B cell (primary cell): ENCODE data around the gene NKAIN2. TPM values are rescaled to one million over a fixed set of nuclear protein-coding genes. Genes with fewer than 3 reads are reported as not detected.

ENCODE experiments used
- ATAC-seq: fragments of 200-7000 bp; cut with Tn5 transposase; one replicate; pipeline ENCODE4 v1.10.0; 2021; ENCODE audit warnings: low read depth, mild to moderate bottlenecking, moderate number of reproducible peaks, moderate library complexity
- CTCF ChIA-PET: fragments of 350-600 bp; sonication (Branson Sonifier 250); formaldehyde crosslinking; loops from one replicate; lab custom pipeline; 2021; ENCODE audit warnings: antibody characterized with exemption, inconsistent platforms; lab: Charles Lee
- POLR2A ChIA-PET: fragments of 350-600 bp; sonication (Branson Sonifier 250); formaldehyde crosslinking; loops from one replicate; lab custom pipeline; 2021; ENCODE audit warnings: antibody characterized with exemption; lab: Charles Lee
- DNase-seq: peaks from one replicate; pipeline ENCODE4 v3.0.0; 2013
- H2AFZ ChIP-seq: 2 replicates; pipeline ENCODE4 v1.6.1; 2012; ENCODE audit warnings: mild to moderate bottlenecking, low read depth, low read length; ENCODE audit not compliant: insufficient read depth, poor library complexity, severe bottlenecking
- H3K27ac ChIP-seq, 2 donors: 1 replicate in 1 of 2; 2 replicates in 1 of 2; pipeline ENCODE4 v1.5.1; 2012 to 2013; ENCODE audit warnings: low read length in 2 of 2, mild to moderate bottlenecking in 2 of 2, moderate library complexity in 1 of 2
- H3K27me3 ChIP-seq, 4 experiments: fragments of 200-600 bp in 1 of 4; sonication (generic) in 1 of 4; replicated peaks in 1 of 4; 1 replicate in 2 of 4; 2 replicates in 2 of 4; pipeline versions ENCODE4 v1.6.1 to v1.7.0; 2013 to 2016; ENCODE audit warnings: low read length in 3 of 4, mild to moderate bottlenecking in 2 of 4, mixed read lengths in 1 of 4, moderate library complexity in 1 of 4; ENCODE audit not compliant: insufficient read depth in 4 of 4, control insufficient read depth in 3 of 4; ENCODE audit errors: control extremely low read depth in 1 of 4
- H3K36me3 ChIP-seq, 2 experiments: replicated peaks in 1 of 2; 1 replicate in 1 of 2; 2 replicates in 1 of 2; pipeline versions ENCODE4 v1.6.1 to v1.7.1; 2013; ENCODE audit warnings: low read length in 1 of 2; ENCODE audit not compliant: insufficient read depth in 2 of 2, control insufficient read depth in 1 of 2; ENCODE audit errors: control extremely low read depth in 1 of 2, extremely low read depth in 1 of 2
- H3K4me1 ChIP-seq, 2 donors: fragments of 200-600 bp in 1 of 2; sonication (generic) in 1 of 2; 1 replicate in 1 of 2; 2 replicates in 1 of 2; pipeline versions ENCODE4 v1.5.1 to v1.6.1; 2013 to 2017; ENCODE audit warnings: low read length in 2 of 2; ENCODE audit not compliant: control insufficient read depth in 2 of 2, insufficient read depth in 2 of 2
- H3K4me2 ChIP-seq: replicated peaks from 2 replicates; pipeline ENCODE3; 2012; ENCODE audit warnings: mild to moderate bottlenecking, low read depth, low read length; ENCODE audit not compliant: poor library complexity, severe bottlenecking
- H3K4me3 ChIP-seq, 5 experiments: fragments of 200-600 bp in 1 of 5; sonication (generic) in 1 of 5; 1 replicate in 3 of 5; 2 replicates in 2 of 5; pipeline versions ENCODE4 v1.5.1 to v1.7.0; 2011 to 2016; ENCODE audit warnings: low read length in 4 of 5, mild to moderate bottlenecking in 4 of 5, low read depth in 2 of 5, control low read depth in 1 of 5, moderate library complexity in 1 of 5; ENCODE audit not compliant: insufficient read depth in 1 of 5; ENCODE audit errors: control extremely low read depth in 1 of 5, extremely low read depth in 1 of 5
- H3K79me2 ChIP-seq: fragments of 200-600 bp; sonication (generic); one replicate; pipeline ENCODE4 v1.6.0; 2016; ENCODE audit warnings: low read length; ENCODE audit not compliant: control insufficient read depth, insufficient read depth
- H3K9ac ChIP-seq: fragments of 200-600 bp; sonication (generic); 2 replicates; pipeline ENCODE4 v1.6.1; 2017; ENCODE audit warnings: mild to moderate bottlenecking, low read length, moderate library complexity
- H3K9me3 ChIP-seq, 3 donors: one replicate each; pipeline versions ENCODE4 v1.6.1 to v1.7.1; 2013; ENCODE audit warnings: low read length in 2 of 3; ENCODE audit not compliant: control insufficient read depth in 2 of 3, insufficient read depth in 1 of 3; ENCODE audit errors: control extremely low read depth in 1 of 3
- H4K20me1 ChIP-seq: 2 replicates; pipeline ENCODE4 v1.6.0; 2012; ENCODE audit warnings: mild to moderate bottlenecking, low read length; ENCODE audit not compliant: insufficient read depth, control insufficient read depth, poor library complexity, severe bottlenecking
- H3K27ac Mint-ChIP-seq: one replicate; pipeline ENCODE4 v1.8.0; 2021; ENCODE audit warnings: mixed read lengths
- H3K27me3 Mint-ChIP-seq: one replicate; pipeline ENCODE4 v1.8.0; 2021; ENCODE audit warnings: mixed read lengths
- H3K4me1 Mint-ChIP-seq: one replicate; pipeline ENCODE4 v1.8.0; 2021; ENCODE audit warnings: mixed read lengths
- H3K4me3 Mint-ChIP-seq: one replicate; pipeline ENCODE4 v1.8.0; 2021; ENCODE audit warnings: mixed read lengths
- H3K9me3 Mint-ChIP-seq: one replicate; pipeline ENCODE4 v1.8.0; 2022; ENCODE audit warnings: mixed read lengths; ENCODE audit not compliant: insufficient read depth
- CTCF ChIP-seq: fragments of 200-600 bp; IDR thresholded peaks from one replicate; pipeline ENCODE4 v1.8.0; 2022; ENCODE audit warnings: antibody characterized with exemption, mild to moderate bottlenecking
- EZH2 ChIP-seq: IDR thresholded peaks from 2 replicates; pipeline ENCODE4 v1.6.1; 2012; ENCODE audit warnings: borderline replicate concordance, low read depth, mild to moderate bottlenecking, moderate library complexity, low read length; ENCODE audit not compliant: insufficient read depth, poor library complexity, severe bottlenecking
- WGBS: methylation state at CpG from one replicate; pipeline ENCODE4 v1.1.5; 2013; ENCODE audit warnings: missing lambda C conversion rate; ENCODE audit not compliant: insufficient coverage; 5-methylcytosine and 5-hydroxymethylcytosine counted together
- intact Hi-C: fragments of 100-400 bp; cut with micrococcal nuclease; formaldehyde crosslinking; loops from one replicate; pipeline ENCODE4 v1.10.0; 2022
- polyA plus RNA-seq: library from polyadenylated mRNA; depleted of rRNA; stranded (reverse); fragments of >200 nt; gene quantifications from 2 replicates; pipeline ENCODE4 v1.2.3, GENCODE V29; 2012
- total RNA-seq, 2 donors: library from RNA; stranded (reverse); fragments of 120-200 nt in 1 of 2; gene quantifications; 1 replicate in 1 of 2; 2 replicates in 1 of 2; pipeline versions ENCODE4 v1.2.3 to v1.2.4, GENCODE V29; 2013 to 2022

Gene NKAIN2
- total and polyA plus RNA-seq, 2 donors (not counting 1 experiment from before 2014, with no cell fraction given) = not detected

- Mint-ChIP-seq H3K9me3 (peaks cover 3% of the 10 kb centered on the region), H3K27ac (no peak overlapping the region), H3K27me3 (no peaks in the 10 kb centered on the region), H3K4me3 (no peak overlapping the region), H3K4me1 (no peaks in the 10 kb centered on the region)
- no peak overlapping the region for H3K4me2 ChIP-seq
- no peak overlapping the region for H3K4me3 ChIP-seq
- 95% methylated on average over 3 of the region's 9 CpGs for WGBS
- CTCF ChIA-PET = no interaction called here
- DNase-seq (no peak), ATAC-seq (no peak)
- H3K9ac ChIP-seq = no peak overlapping the region
- POLR2A ChIA-PET = no interaction called here
- H3K27ac ChIP-seq = no peak overlapping the region
- intact Hi-C loops = no loop called here
- no peak overlapping the region for H2AFZ ChIP-seq
- H3K79me2 ChIP-seq = no peaks in the 10 kb centered on the region
- H3K4me1 ChIP-seq = no peaks in the 10 kb centered on the region
- peaks cover 0 to 3% (median 0%) of the 10 kb centered on the region in 3 donors for H3K9me3 ChIP-seq
- H4K20me1 ChIP-seq = no peaks in the 10 kb centered on the region
- no peaks in the 10 kb centered on the region for H3K27me3 ChIP-seq
- TF ChIP-seq CTCF (no peak), EZH2 (no peak)
- H3K36me3 ChIP-seq = no peaks in the 10 kb centered on the region
Measured at GRCh38 chr6:124535746-124536145, 732.1 kb downstream of the NKAIN2 start.

GRCh38 chr6:124536157-124536841, 732.6 kb downstream of the NKAIN2 start:
- Histone ChIP-seq H3K4me2 (no peak overlapping the region), H3K27me3 (no peaks in the 10 kb centered on the region), H4K20me1 (no peaks in the 10 kb centered on the region), H3K4me3 (no peak overlapping the region), H3K79me2 (no peaks in the 10 kb centered on the region), H3K27ac (no peak overlapping the region), H3K4me1 (no peaks in the 10 kb centered on the region), H2AFZ (no peak overlapping the region), H3K9me3 (peaks cover 0 to 3% (median 0%) of the 10 kb centered on the region in 3 donors), H3K9ac (no peak overlapping the region), H3K36me3 (no peaks in the 10 kb centered on the region)
- CTCF ChIA-PET = no interaction called here
- intact Hi-C loops = no loop called here
- no peaks in the 10 kb centered on the region for H3K27me3 Mint-ChIP-seq
- peaks cover 3% of the 10 kb centered on the region for H3K9me3 Mint-ChIP-seq
- no peak overlapping the region for H3K4me3 Mint-ChIP-seq
- no peak overlapping the region for H3K27ac Mint-ChIP-seq
- ATAC-seq = no peak
- DNase-seq = no peak
- POLR2A ChIA-PET = no interaction called here
- H3K4me1 Mint-ChIP-seq = no peaks in the 10 kb centered on the region
- TF ChIP-seq EZH2 (no peak), CTCF (no peak)
- WGBS = 98% methylated on average over 5 of the region's 5 CpGs
